HG02678 (cell line): ENCODE data around the gene LEMD2.

Experiments
- ATAC-seq: cut with Tn5 transposase; IDR thresholded peaks from one replicate; pipeline ENCODE4 v1.9.1; 2021; ENCODE audit warnings: mild to moderate bottlenecking, moderate library complexity; ENCODE audit not compliant: unreplicated experiment

Gene LEMD2

GRCh38 chr6:33725222-33725621 lies 63.7 kb downstream of the LEMD2 start:
- no peak for ATAC-seq

DNA sequence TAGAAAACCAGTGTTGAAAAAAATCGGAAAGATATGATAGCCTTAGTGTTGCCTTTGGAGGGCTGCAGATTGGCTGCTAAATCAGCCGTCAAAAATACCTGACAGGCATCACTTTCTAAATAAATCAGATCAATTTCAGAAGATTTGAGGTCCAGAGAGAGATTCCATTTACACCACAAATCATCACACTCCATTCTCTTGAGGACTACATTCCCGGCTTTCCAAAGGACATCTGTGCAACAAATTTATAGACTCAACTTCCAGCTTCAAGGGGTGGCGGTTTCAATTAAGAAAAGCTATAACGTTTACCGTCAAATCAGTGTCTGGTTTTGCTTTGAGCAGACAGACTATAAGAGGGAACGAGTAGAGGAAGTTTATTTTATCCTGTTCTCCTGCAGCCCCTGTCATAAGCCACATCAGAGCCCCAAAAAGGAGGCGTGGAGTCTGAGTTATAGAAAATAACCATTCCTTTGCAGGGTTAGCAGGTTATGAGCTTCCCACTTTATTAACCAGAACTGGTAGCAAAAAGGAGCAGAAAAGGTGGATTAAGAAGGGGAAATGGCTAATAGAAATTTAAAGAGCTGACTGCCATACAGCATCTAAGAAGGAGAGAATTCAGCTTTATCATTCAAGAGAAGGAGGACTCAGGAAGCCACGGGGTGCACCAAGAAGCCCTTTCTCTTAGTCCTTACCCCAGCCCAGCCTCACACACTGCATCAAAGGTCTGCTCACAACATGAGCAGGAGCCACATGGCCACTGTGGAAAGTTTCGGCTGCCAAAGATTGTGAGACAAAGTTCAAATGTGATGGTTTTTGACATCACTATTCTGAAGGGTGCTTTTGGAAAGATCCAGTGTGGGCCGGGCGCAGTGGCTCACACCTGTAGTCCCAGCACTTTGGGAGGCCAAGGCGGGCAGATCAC lies 64.6 kb downstream of the LEMD2 start:
- ATAC-seq: no peak

DNA sequence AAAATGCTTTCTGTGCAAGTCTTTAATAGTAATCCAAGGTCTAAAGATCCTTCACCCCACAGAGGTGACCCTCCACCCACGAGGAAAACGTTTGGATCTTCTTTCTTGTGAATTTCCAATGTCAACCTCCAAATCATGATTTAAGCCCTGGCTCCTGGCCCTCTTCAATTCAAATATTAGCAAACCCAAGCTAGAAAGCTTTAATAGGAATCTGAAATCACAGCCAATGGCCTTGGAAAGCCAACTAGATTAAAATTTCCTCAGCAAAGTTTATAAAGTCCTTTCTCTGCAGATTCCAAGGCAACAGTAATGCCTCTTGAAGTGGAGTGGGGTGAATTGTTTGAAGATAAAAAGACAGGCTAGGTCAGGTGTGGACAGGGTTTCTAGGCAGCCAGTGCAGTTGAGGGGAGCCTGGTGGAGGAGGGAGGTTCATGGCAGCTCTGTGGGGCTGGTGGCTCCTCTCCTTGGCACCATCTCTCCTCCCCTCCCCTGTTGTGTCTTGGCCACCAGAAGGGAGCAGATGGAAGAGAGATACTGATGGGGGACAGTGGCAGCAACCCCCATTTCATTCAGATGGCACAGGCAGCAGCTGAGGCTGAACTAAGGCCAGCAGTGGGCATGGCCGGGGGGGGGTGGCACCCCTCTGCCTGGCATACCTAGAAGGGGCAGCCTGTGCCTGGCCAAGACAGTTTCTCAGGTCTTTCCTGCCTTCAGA lies 65.4 kb downstream of the LEMD2 start:
- ATAC-seq: no peak

- no peak for ATAC-seq
Measured at GRCh38 chr6:33722103-33722623, 66.8 kb downstream of the LEMD2 start.

- ATAC-seq: no peak
Measured at GRCh38 chr6:33721508-33721907, 67.4 kb downstream of the LEMD2 start.
